AG04449 (cell line): ENCODE data around the gene YWHAH.

ENCODE experiments used
- CTCF ChIA-PET: fragments of 350-600 bp; formaldehyde crosslinking; extraction: SDS; loops from one replicate; lab custom pipeline; 2021; ENCODE audit warnings: antibody characterized with exemption; lab: Yijun Ruan, JAX
- POLR2A ChIA-PET: fragments of 400-600, 350-600 bp; formaldehyde crosslinking; extraction: SDS; loops from one replicate; lab custom pipeline; 2020; ENCODE audit warnings: antibody characterized with exemption, inconsistent platforms; lab: Yijun Ruan, JAX
- DNase-seq: peaks from one replicate; pipeline ENCODE4 v3.0.0-alpha.2; 2010; ENCODE audit warnings: low read depth, low spot score
- H3K4me3 ChIP-seq: 2 replicates; pipeline ENCODE4 v1.5.1; 2011; ENCODE audit warnings: low read depth, mild to moderate bottlenecking, control low read depth, low read length
- TF ChIP-seq, protein P1 (sequence below): IDR thresholded peaks from one replicate; pipeline ENCODE4 v1.5.1; 2011; ENCODE audit warnings: mild to moderate bottlenecking, moderate library complexity, low read length, control low read depth, inconsistent platforms; ENCODE audit not compliant: insufficient read depth; ENCODE audit errors: missing control alignments

YWHAH gene

DNA sequence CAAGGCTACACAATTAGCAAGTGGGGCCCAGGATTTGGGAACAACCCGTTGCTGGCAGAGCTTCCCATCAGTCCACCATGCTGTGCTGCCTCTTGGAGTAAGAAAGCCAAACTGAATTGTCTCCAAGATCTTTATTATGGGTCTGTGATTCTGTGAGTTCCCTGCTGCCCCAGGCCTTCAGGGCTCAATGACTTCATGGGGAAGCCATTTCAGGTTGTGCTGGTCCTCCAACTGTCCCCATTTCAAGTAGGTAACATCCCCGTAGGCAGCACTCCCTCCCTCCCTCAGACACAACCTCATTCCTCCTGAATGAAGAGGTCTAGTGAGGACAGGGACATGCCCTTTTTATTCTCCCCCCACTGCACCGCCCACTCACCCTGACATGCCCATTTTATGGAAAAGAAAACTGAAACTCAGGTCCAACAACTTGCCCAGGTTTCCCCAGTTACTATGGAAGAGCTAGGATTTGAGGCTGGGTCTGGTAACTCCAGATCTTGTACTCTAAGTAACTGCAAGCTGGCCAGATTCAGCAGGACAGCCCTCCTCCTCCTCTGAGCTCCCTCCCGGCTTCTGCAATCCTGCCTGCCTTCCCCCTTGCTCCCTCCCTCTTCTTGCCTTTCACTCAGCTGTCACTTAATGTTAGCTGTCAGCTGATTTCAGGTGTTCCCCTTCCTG, 8.2 kb upstream of the YWHAH start:
- ChIA-PET POLR2A (interaction anchor here (0.6 kb wide), 1 partner anchor 50 kb away, joined by 3 read pairs; no protein-coding TSS in a partner anchor), CTCF (interaction anchor here (1.0 kb wide), 1 partner anchor 34 kb away, joined by 3 read pairs; no protein-coding TSS in a partner anchor)
- DNase-seq: no peak
- no peak overlapping the region for H3K4me3 ChIP-seq
- TF ChIP-seq, protein P1, sequence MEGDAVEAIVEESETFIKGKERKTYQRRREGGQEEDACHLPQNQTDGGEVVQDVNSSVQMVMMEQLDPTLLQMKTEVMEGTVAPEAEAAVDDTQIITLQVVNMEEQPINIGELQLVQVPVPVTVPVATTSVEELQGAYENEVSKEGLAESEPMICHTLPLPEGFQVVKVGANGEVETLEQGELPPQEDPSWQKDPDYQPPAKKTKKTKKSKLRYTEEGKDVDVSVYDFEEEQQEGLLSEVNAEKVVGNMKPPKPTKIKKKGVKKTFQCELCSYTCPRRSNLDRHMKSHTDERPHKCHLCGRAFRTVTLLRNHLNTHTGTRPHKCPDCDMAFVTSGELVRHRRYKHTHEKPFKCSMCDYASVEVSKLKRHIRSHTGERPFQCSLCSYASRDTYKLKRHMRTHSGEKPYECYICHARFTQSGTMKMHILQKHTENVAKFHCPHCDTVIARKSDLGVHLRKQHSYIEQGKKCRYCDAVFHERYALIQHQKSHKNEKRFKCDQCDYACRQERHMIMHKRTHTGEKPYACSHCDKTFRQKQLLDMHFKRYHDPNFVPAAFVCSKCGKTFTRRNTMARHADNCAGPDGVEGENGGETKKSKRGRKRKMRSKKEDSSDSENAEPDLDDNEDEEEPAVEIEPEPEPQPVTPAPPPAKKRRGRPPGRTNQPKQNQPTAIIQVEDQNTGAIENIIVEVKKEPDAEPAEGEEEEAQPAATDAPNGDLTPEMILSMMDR: no peak

DNA sequence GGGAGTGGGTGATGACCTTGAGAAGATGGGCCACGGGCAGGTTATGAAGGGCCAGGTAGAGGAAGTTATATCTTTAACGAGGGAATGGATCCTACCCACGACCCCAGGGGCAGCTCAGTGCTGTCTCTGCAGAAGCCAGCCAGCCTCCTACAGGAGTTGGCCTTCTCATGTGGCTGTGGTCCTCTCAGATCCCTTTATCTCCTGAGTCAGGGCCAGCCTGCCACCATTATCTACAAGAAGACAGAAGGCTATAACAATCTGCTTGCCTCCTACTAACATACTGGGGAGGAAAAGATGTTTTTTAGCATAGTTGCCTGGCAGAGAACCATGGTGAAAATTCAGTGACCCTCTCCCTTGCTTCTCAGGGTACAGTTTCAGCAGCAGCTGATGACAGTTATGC, 7.0 kb upstream of the YWHAH start:
- DNase-seq: no peak
- ChIA-PET CTCF (no interaction called here), POLR2A (no interaction called here)
- TF ChIP-seq, protein P1: no peak
- no peak overlapping the region for H3K4me3 ChIP-seq

DNA sequence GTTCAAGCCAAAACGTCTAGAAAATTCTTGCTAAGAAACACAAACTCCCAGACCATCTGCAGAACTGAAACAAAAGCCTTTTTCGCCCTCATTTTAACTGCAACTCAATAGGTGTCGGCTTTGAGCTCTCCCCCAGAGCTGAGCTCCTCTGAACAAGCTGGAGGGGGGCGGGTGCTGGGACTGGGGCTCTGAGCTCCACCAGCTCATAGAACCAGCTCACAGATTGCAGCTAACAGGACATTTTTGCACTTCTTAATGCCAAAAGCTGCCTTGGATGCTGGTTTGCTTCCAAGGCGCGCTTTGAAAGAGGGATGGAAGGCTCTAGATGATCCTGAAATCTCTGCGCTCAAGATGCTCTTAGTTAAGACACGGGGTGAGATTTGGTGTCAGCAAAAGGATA, 6.0 kb upstream of the YWHAH start:
- CTCF ChIA-PET: interaction anchor here (0.5 kb wide), 1 partner anchor 109 kb away, joined by 3 read pairs; no protein-coding TSS in a partner anchor
- no peak overlapping the region for H3K4me3 ChIP-seq
- TF ChIP-seq, protein P1: no peak
- POLR2A ChIA-PET: no interaction called here
- DNase-seq: no peak

DNA sequence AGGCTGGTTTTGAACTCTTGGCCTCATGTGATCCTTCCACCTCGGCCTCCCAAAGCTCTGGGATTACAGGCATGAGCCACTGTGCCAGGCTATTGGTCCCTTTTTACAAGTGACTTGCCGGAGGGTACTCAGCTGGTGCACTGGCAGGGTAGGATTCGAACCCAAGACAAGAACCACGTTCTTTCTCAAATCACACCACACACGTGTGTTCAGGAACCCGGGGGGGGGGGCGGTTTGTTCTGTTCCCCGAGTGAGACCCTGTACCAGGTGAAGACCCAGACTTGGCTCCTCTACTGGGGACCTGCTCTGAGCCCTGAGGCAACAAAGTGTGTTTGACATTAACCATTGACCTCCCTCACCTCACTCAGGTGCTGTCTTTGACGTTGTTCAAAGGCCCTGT, 3.8 kb upstream of the YWHAH start:
- H3K4me3 ChIP-seq: no peak overlapping the region
- TF ChIP-seq, protein P1: no peak
- DNase-seq: no peak
- ChIA-PET CTCF (interaction anchor here (1.2 kb wide), 1 partner anchor 11 kb away, joined by 3 read pairs; no protein-coding TSS in a partner anchor), POLR2A (no interaction called here)

DNA sequence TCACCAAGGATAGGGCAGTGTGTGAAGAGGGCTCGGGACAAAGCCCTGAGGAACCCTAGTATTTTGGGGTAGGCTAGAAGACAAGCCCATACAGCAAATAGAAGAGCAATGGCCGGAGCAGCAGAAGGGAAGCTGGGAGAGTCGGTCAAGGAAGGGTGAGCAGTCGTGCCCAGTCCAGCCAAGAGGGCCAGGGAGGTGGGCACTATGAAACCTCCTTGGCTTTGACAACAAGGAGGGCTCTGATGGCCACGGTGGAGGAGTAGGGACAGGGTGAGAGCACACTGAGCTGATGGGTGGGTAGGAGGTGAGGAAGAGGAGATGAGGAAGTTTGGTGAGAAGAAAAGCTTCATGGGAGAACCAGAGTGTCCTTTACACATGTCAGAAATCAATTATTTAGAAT, 2.2 kb upstream of the YWHAH start:
- TF ChIP-seq, protein P1: no peak
- no peak overlapping the region for H3K4me3 ChIP-seq
- CTCF ChIA-PET: interaction anchor here (2.6 kb wide), 1 partner anchor 276 kb away, joined by 7 read pairs; no protein-coding TSS in a partner anchor
- no peak for DNase-seq
- POLR2A ChIA-PET: no interaction called here

DNA sequence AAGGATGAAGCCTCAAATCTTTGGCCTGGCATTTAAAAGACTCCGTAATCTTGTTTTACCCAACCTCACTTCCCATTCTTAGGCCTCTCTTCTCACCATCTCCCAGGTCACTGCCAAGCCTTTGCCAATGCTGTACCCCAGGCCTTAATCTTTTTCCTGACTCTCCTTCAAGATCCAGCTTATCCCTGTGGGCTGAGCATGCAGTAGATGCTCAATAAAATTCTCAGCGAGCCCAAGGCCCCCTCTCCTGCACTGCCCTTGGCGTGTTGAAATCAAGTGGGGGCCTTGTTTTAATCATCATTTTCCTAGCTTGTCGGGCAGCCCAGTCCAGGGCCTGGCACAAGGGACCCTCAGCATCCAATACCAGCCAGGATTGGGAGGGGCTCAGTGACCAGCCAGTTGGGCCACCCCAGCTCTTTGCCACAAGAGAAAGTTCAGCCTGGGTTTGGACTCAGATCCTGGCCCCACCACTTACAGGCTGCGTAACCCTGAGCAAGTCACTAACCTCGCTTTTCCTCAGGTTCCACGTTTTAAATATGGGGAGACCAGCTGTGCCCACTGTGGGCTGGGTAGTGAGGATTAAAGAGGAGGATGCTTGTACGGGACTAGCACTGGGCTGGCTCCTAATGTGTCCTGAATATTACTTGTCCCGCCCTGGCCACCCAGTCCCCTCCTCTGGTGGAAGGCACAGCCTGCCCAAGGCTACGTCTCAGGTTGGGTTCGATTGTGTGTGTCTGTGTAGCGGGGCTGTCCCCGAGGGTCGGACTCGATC, 943 bp upstream of the YWHAH start:
- TF ChIP-seq, protein P1: no peak
- DNase-seq: no peak
- peak overlapping the region; percentile 78 for H3K4me3 ChIP-seq
- ChIA-PET POLR2A (no interaction called here), CTCF (interaction anchor here (2.6 kb wide), 1 partner anchor 277 kb away, joined by 7 read pairs; no protein-coding TSS in a partner anchor)
